ENCODE results near the gene NTM. TPM values are rescaled to one million over a fixed set of nuclear protein-coding genes. Genes with fewer than 3 reads are reported as not detected.

Gene NTM
- total and polyA plus RNA-seq, 9 donors, result 8.5 to 37.1 (median 22.6) TPM

GRCh38 chr11:131928992-131929391, 558.6 kb downstream of the NTM start:
- H3K36me3 ChIP-seq (ENCODE audit: control insufficient read depth, insufficient read depth, low read length), result no peaks in the 10 kb centered on the region
- 62% methylated on average over 10 of the region's 11 CpGs for WGBS (ENCODE audit: insufficient coverage)

DNA sequence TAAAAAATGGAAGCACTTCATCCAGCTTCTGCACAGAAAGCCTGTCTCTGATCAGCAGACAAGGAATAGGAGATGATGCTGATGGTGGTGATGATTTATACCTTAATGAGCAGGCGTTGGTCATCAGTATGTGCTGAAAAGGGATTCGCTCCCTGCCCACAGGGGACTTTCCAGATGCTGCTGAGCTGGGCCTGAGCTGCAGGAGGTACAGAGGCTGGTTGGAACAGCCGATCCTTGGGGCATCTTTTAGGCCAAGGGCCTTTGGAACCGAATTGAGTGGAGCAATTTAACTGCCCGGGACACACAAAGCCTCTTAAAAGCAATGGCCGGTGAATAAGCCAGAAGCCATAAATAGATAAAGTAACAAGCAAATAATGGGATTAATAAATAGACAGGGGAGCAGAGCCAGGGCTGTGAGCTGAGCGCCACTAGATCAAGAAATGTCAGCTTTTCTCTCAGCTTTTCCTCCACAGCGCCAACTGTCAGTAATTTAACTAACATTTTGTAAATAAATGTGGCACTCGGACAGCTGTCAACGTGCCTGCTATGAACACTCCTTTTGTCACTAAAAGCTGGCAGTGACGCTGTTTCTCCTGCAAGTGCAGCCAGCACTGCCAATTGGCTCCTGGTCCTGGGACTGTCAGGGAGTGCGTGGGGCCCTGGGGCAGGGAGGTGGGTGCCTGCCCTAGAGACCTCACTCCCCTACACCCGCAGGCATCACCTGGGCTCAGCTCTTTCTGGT, 562.3 kb downstream of the NTM start:
- no peak for DNase-seq
- Histone ChIP-seq H3K4me3 (ENCODE audit: low read length) (no peak overlapping the region), H3K27me3 (ENCODE audit: control insufficient read depth, insufficient read depth, low read length) (no peaks in the 10 kb centered on the region), H3K36me3 (ENCODE audit: control insufficient read depth, insufficient read depth, low read length) (no peaks in the 10 kb centered on the region), H3K4me1 (ENCODE audit: control insufficient read depth, insufficient read depth, low read length) (peaks cover 9% of the 10 kb centered on the region), H3K27ac (ENCODE audit: low read length) (no peak overlapping the region), H3K9me3 (replicated peaks; ENCODE audit: control insufficient read depth, low read depth, low read length) (no peaks in the 10 kb centered on the region)
- 55% methylated on average over 8 of the region's 13 CpGs for WGBS (ENCODE audit: insufficient coverage)

More at GRCh38 chr11:131928992-131929391, 558.6 kb downstream of the NTM start:
- Histone ChIP-seq H3K4me1 (ENCODE audit: control insufficient read depth, insufficient read depth, low read length) (peaks cover 24% of the 10 kb centered on the region), H3K4me3 (ENCODE audit: low read length) (no peak overlapping the region), H3K27me3 (ENCODE audit: control insufficient read depth, insufficient read depth, low read length) (no peaks in the 10 kb centered on the region), H3K9me3 (replicated peaks; ENCODE audit: control insufficient read depth, low read depth, low read length) (no peaks in the 10 kb centered on the region), H3K27ac (ENCODE audit: low read length) (no peak overlapping the region)
- no peak for DNase-seq

DNA sequence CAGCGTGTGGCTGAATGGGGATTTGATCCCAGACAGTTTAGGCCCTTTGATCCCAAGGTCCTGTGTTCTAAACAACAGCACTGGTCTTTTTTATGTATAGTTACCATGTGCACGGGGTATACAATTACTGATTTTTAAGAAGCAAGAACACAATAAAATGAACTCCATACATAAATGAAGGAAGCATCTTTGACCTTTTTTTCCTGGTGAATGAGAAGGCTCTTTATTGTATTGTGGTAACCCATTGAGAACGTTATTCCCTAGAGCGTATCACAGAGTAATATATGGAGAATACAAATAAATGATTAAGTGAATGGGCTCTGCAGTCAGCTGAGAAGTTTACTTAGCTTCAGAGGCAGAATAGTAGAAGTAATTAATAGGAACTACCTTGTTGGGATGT, 563.6 kb downstream of the NTM start:
- 100% methylated on average over 1 of the region's 4 CpGs for WGBS (ENCODE audit: insufficient coverage)
- Histone ChIP-seq H3K9me3 (replicated peaks; ENCODE audit: control insufficient read depth, low read depth, low read length) (no peaks in the 10 kb centered on the region), H3K27me3 (ENCODE audit: control insufficient read depth, insufficient read depth, low read length) (no peaks in the 10 kb centered on the region), H3K4me3 (ENCODE audit: low read length) (no peak overlapping the region), H3K36me3 (ENCODE audit: control insufficient read depth, insufficient read depth, low read length) (no peaks in the 10 kb centered on the region), H3K27ac (ENCODE audit: low read length) (no peak overlapping the region), H3K4me1 (ENCODE audit: control insufficient read depth, insufficient read depth, low read length) (peaks cover 12% of the 10 kb centered on the region)
- DNase-seq, result no peak

GRCh38 chr11:131938351-131938751, 567.9 kb downstream of the NTM start:
- no peaks in the 10 kb centered on the region for H3K27me3 ChIP-seq (ENCODE audit: control insufficient read depth, insufficient read depth, low read length)
- no peaks in the 10 kb centered on the region for H3K36me3 ChIP-seq (ENCODE audit: control insufficient read depth, insufficient read depth, low read length)
- H3K4me3 ChIP-seq (ENCODE audit: low read length), result no peak overlapping the region
- peaks cover 7% of the 10 kb centered on the region for H3K4me1 ChIP-seq (ENCODE audit: control insufficient read depth, insufficient read depth, low read length)
- H3K9me3 ChIP-seq (replicated peaks; ENCODE audit: control insufficient read depth, low read depth, low read length), result no peaks in the 10 kb centered on the region
- H3K27ac ChIP-seq (ENCODE audit: low read length), result no peak overlapping the region
- DNase-seq, result no peak
- 74% methylated on average over 6 of the region's 6 CpGs for WGBS (ENCODE audit: insufficient coverage)

GRCh38 chr11:131940126-131940525, 569.7 kb downstream of the NTM start:
- Histone ChIP-seq H3K27ac (ENCODE audit: low read length) (no peak overlapping the region), H3K4me1 (ENCODE audit: control insufficient read depth, insufficient read depth, low read length) (peaks cover 11% of the 10 kb centered on the region), H3K36me3 (ENCODE audit: control insufficient read depth, insufficient read depth, low read length) (no peaks in the 10 kb centered on the region), H3K27me3 (ENCODE audit: control insufficient read depth, insufficient read depth, low read length) (no peaks in the 10 kb centered on the region), H3K4me3 (ENCODE audit: low read length) (no peak overlapping the region), H3K9me3 (replicated peaks; ENCODE audit: control insufficient read depth, low read depth, low read length) (no peaks in the 10 kb centered on the region)
- no peak for DNase-seq
- no CpG with 5 or more reads among the region's 4 CpGs for WGBS (ENCODE audit: insufficient coverage)

DNA sequence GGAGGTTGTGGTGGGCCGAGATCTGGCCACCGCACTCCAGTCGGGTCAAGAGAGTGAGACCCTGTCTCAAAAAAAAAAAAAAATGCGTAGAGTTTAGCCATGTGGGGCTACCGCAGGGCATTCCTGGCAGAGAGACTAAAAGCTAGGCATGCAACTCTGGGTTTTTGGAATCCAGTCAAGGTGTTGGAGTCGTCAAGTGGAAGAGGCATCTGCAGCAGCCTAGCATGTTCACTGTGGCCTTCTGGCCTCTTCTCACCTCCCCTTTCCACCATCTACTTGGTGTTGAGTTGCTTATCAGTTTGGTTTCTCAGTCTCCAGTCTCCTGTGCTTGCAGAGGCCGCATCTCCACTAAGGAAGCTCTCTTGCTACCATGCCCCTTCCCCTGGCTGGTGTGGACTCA, 572.5 kb downstream of the NTM start:
- no peaks in the 10 kb centered on the region for H3K36me3 ChIP-seq (ENCODE audit: control insufficient read depth, insufficient read depth, low read length)
- no peak overlapping the region for H3K4me3 ChIP-seq (ENCODE audit: low read length)
- no peaks in the 10 kb centered on the region for H3K9me3 ChIP-seq (replicated peaks; ENCODE audit: control insufficient read depth, low read depth, low read length)
- no peak overlapping the region for H3K27ac ChIP-seq (ENCODE audit: low read length)
- no peak for DNase-seq
- H3K27me3 ChIP-seq (ENCODE audit: control insufficient read depth, insufficient read depth, low read length), result no peaks in the 10 kb centered on the region
- WGBS (ENCODE audit: insufficient coverage), result 70% methylated on average over 5 of the region's 7 CpGs
- H3K4me1 ChIP-seq (ENCODE audit: control insufficient read depth, insufficient read depth, low read length), result peaks cover 17% of the 10 kb centered on the region

- Histone ChIP-seq H3K27ac (ENCODE audit: low read length) (no peak overlapping the region), H3K27me3 (ENCODE audit: control insufficient read depth, insufficient read depth, low read length) (no peaks in the 10 kb centered on the region), H3K36me3 (ENCODE audit: control insufficient read depth, insufficient read depth, low read length) (no peaks in the 10 kb centered on the region), H3K4me3 (ENCODE audit: low read length) (no peak overlapping the region), H3K4me1 (ENCODE audit: control insufficient read depth, insufficient read depth, low read length) (peaks cover 15% of the 10 kb centered on the region), H3K9me3 (replicated peaks; ENCODE audit: control insufficient read depth, low read depth, low read length) (no peaks in the 10 kb centered on the region)
- DNase-seq, result no peak
- WGBS (ENCODE audit: insufficient coverage), result 82% methylated on average over 4 of the region's 6 CpGs
Measured at GRCh38 chr11:131943295-131943694, 572.9 kb downstream of the NTM start.

DNA sequence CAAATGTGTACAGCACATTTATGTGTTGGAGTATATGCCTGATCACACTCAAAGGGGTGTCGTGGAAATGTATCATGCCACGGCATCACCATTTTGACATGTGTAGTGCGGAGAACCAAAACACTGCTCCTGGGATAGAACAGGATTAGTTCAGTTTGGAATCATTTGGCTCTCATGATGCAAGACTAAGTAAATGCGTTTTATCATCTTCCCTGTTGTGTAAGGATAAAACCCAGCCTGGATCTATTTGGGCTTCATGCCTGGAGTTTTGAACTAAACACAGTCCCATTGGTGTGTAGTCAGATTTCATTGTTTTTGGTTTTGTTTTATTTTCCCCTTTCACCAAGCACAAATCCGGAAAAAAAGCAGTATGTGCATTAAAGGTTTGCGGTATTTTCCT, 574.3 kb downstream of the NTM start:
- no peak overlapping the region for H3K4me3 ChIP-seq (ENCODE audit: low read length)
- H3K27me3 ChIP-seq (ENCODE audit: control insufficient read depth, insufficient read depth, low read length), result no peaks in the 10 kb centered on the region
- peak; percentile 95 for DNase-seq
- 10% methylated on average over 4 of the region's 6 CpGs for WGBS (ENCODE audit: insufficient coverage)
- H3K4me1 ChIP-seq (ENCODE audit: control insufficient read depth, insufficient read depth, low read length), result peaks cover 14% of the 10 kb centered on the region
- H3K27ac ChIP-seq (ENCODE audit: low read length), result peak overlapping the region; percentile 23
- no peaks in the 10 kb centered on the region for H3K36me3 ChIP-seq (ENCODE audit: control insufficient read depth, insufficient read depth, low read length)
- H3K9me3 ChIP-seq (replicated peaks; ENCODE audit: control insufficient read depth, low read depth, low read length), result no peaks in the 10 kb centered on the region

GRCh38 chr11:131945706-131946105, 575.3 kb downstream of the NTM start:
- WGBS (ENCODE audit: insufficient coverage), result 53% methylated on average over 3 of the region's 7 CpGs
- H3K27me3 ChIP-seq (ENCODE audit: control insufficient read depth, insufficient read depth, low read length), result no peaks in the 10 kb centered on the region

GRCh38 chr11:131947511-131947910, 577.1 kb downstream of the NTM start:
- H3K9me3 ChIP-seq (replicated peaks; ENCODE audit: control insufficient read depth, low read depth, low read length), result no peaks in the 10 kb centered on the region
- H3K4me3 ChIP-seq (ENCODE audit: low read length), result no peak overlapping the region
- H3K36me3 ChIP-seq (ENCODE audit: control insufficient read depth, insufficient read depth, low read length), result no peaks in the 10 kb centered on the region
- peaks cover 14% of the 10 kb centered on the region for H3K4me1 ChIP-seq (ENCODE audit: control insufficient read depth, insufficient read depth, low read length)
- no CpG with 5 or more reads among the region's 2 CpGs for whole genome bisulfite sequencing (ENCODE audit: insufficient coverage)
- DNase-seq, result peak; percentile 58
- H3K27me3 ChIP-seq (ENCODE audit: control insufficient read depth, insufficient read depth, low read length), result no peaks in the 10 kb centered on the region
- H3K27ac ChIP-seq (ENCODE audit: low read length), result no peak overlapping the region

More at GRCh38 chr11:131945706-131946105, 575.3 kb downstream of the NTM start:
- Histone ChIP-seq H3K36me3 (ENCODE audit: control insufficient read depth, insufficient read depth, low read length) (no peaks in the 10 kb centered on the region), H3K4me1 (ENCODE audit: control insufficient read depth, insufficient read depth, low read length) (peaks cover 14% of the 10 kb centered on the region), H3K9me3 (replicated peaks; ENCODE audit: control insufficient read depth, low read depth, low read length) (no peaks in the 10 kb centered on the region), H3K4me3 (ENCODE audit: low read length) (no peak overlapping the region), H3K27ac (ENCODE audit: low read length) (no peak overlapping the region)
- DNase-seq, result no peak

Data from muscle of leg (tissue), 11 donors.